Left colon (tissue), 2 donors: Measurements from ENCODE around the gene YPEL4. TPM values are rescaled to one million over a fixed set of nuclear protein-coding genes. Genes with fewer than 3 reads are reported as not detected.
A peak's percentile ranks its signal among the peaks of the same experiment; 100 is the strongest.
"Not testable (repeated sequence)": the region's sequence is repeated elsewhere in the genome, so short reads cannot be mapped to it uniquely, and the experiment has no call there.

Source experiments
- ATAC-seq: fragments of 200-7000 bp; cut with Tn5 transposase; one replicate; pipeline ENCODE4 v1.9.1; 2020; ENCODE audit warnings: mild to moderate bottlenecking, moderate library complexity
- DNase-seq, 2 donors: peaks; one replicate each; pipeline ENCODE4 v3.0.0-alpha.2; 2020
- intact Hi-C, 2 donors: fragments of 100-400 bp; cut with DNase I in 1 of 2; cut with micrococcal nuclease in 1 of 2; formaldehyde crosslinking; loops; one replicate each; pipeline versions ENCODE4 v1.11.2 to v1.14.0; 2022; cut with DNase I, micrococcal nuclease
- long read RNA-seq: library from polyadenylated mRNA; unstranded; transcript quantifications from one replicate; pipeline ENCODE4 v2.0.0, GENCODE V29; 2021
- total RNA-seq, 2 donors: library from RNA; stranded (reverse); fragmentation: NEBNext Ultra II Directional; extraction: Animal tissue kit (Norgen Biotek cat#: 25700); gene quantifications; one replicate each; pipeline ENCODE4 v1.2.1, GENCODE V29; 2021
- donor health status: DM: no; HTN: no; CAD: no.
- donor health status: DM: yes; HTN: yes; CAD: no.

Gene YPEL4
- total RNA-seq, result 1 to 10 TPM in 1 of 2 donors, under 1 TPM in 1; 0.58 to 1.2 TPM
- long read RNA-seq, result 0 reads

- intact Hi-C loops, result loop anchor here in 1 of 2 donors (10.0 kb wide), 2 partner anchors 195 to 305 kb away; no protein-coding TSS in a partner anchor
- DNase-seq (peak; percentile 31 to 47), ATAC-seq (peak; percentile 31)
Measured at GRCh38 chr11:57649826-57650738, at the start of gene YPEL4. Gene YPEL4 (minus strand): TSS chr11:57649912. CDS start chr11:57647107, 2,805 bp downstream.

- ATAC-seq, result peak; percentile 21
- intact Hi-C loops, result no loop called here
- DNase-seq, result no peak
Measured at GRCh38 chr11:57698843-57699365, 49.2 kb upstream of the YPEL4 start.

GRCh38 chr11:57690474-57690873 lies 40.8 kb upstream of the YPEL4 start:
- DNase-seq, ATAC-seq, intact Hi-C loops: not testable (repeated sequence)

GRCh38 chr11:57681168-57681567 lies 31.5 kb upstream of the YPEL4 start:
- intact Hi-C loops, result no loop called here
- DNase-seq (no peak), ATAC-seq (no peak)

GRCh38 chr11:57680552-57680874 lies 30.8 kb upstream of the YPEL4 start:
- DNase-seq (no peak), ATAC-seq (peak; percentile 72)
- intact Hi-C loops, result no loop called here

GRCh38 chr11:57679396-57679795 lies 29.7 kb upstream of the YPEL4 start:
- ATAC-seq, result peak; percentile 89
- no peak for DNase-seq
- intact Hi-C loops, result no loop called here

GRCh38 chr11:57675176-57675941 lies 25.6 kb upstream of the YPEL4 start:
- DNase-seq (no peak), ATAC-seq (no peak)
- intact Hi-C loops, result no loop called here

GRCh38 chr11:57674251-57674650 lies 24.5 kb upstream of the YPEL4 start:
- intact Hi-C loops, result no loop called here
- no peak for DNase-seq
- ATAC-seq, result no peak

GRCh38 chr11:57668434-57668782 lies 18.7 kb upstream of the YPEL4 start:
- intact Hi-C loops, result no loop called here
- no peak for DNase-seq
- ATAC-seq, result peak; percentile 11

- DNase-seq (peak; percentile 99), ATAC-seq (peak; percentile 86)
- intact Hi-C loops, result no loop called here
Measured at GRCh38 chr11:57667736-57668433, 18.2 kb upstream of the YPEL4 start, which contains the start of gene ZDHHC5. Gene ZDHHC5 (plus strand): TSS chr11:57668114. CDS start chr11:57673091, 4,977 bp downstream.

GRCh38 chr11:57667117-57667735 lies 17.5 kb upstream of the YPEL4 start:
- DNase-seq (peak; percentile 93 to 99), ATAC-seq (peak; percentile 79)
- intact Hi-C loops, result no loop called here

GRCh38 chr11:57663975-57664374 lies 14.3 kb upstream of the YPEL4 start:
- intact Hi-C loops, result no loop called here
- no peak for DNase-seq
- ATAC-seq, result no peak

- intact Hi-C loops, result no loop called here
- DNase-seq (no peak), ATAC-seq (no peak)
Measured at GRCh38 chr11:57662893-57663292, 13.2 kb upstream of the YPEL4 start.

- intact Hi-C loops, result no loop called here
- ATAC-seq (no peak), DNase-seq (no peak)
Measured at GRCh38 chr11:57659669-57660068, 10.0 kb upstream of the YPEL4 start.

- no peak for ATAC-seq
- intact Hi-C loops, result no loop called here
Measured at GRCh38 chr11:57658023-57658361, 8.3 kb upstream of the YPEL4 start.

GRCh38 chr11:57657194-57658022 lies 7.7 kb upstream of the YPEL4 start, which contains the start of gene CLP1:
Gene CLP1 (plus strand): TSS chr11:57657762. CDS start chr11:57659477, 1,715 bp downstream.
- ATAC-seq (peak; percentile 95), DNase-seq (peak; percentile 99 to 100)
- intact Hi-C loops, result no loop called here

More at GRCh38 chr11:57658023-57658361, 8.3 kb upstream of the YPEL4 start:
- DNase-seq, result no peak

GRCh38 chr11:57656885-57657193 lies 7.1 kb upstream of the YPEL4 start:
- intact Hi-C loops, result no loop called here
- DNase-seq (no peak), ATAC-seq (peak; percentile 37)

GRCh38 chr11:57653163-57653562 lies 3.5 kb upstream of the YPEL4 start:
- ATAC-seq (no peak), DNase-seq (no peak)
- intact Hi-C loops, result no loop called here
